Measurements from ENCODE around the gene TANK.

DNA sequence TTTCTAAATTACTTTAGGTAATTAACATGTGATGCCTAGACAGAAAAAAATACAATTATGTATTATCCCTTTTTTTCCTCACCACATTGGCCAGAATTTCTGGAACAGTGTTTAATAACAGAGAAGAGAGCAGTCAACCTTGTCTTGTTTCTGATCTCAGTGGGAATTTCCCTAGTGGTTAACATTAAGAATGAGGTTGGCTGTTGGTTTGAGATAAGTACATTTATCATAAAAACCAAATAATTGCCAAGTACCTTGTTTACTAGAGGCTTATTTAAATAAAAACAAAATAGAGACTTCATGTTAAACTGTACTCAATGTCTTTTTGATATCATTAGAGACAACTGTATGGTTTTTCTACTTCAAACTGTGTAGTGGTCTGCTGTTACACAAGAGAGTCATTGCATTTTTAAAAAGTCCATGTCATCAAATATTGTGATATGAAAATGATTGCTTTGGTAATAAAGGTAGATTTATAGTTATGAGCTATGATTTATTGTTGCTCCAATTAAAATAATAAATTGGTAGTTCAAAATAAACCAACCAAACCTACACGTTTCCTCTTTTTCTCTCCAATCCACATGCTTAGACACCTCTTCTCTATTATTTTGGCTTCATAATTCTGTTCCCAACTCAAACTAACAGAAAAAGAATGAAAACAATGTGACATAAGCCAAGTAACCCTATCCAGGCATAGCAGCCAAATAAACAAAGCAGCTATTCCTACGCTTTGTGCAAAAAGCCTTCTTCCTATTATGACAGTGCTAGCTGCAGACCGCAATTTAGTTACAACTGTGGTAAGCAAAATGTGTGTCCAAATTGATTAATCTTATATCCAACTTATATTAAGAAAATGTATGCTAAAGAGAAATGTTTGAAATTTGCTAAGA lies 20.9 kb upstream of the TANK start:
- TF ChIP-seq POLR2AphosphoS5 (IDR thresholded peaks at IDR 0.05) (no peak), POLR2A (IDR thresholded peaks at IDR 0.05) (no peak)
- TF ChIP-seq, protein P1, sequence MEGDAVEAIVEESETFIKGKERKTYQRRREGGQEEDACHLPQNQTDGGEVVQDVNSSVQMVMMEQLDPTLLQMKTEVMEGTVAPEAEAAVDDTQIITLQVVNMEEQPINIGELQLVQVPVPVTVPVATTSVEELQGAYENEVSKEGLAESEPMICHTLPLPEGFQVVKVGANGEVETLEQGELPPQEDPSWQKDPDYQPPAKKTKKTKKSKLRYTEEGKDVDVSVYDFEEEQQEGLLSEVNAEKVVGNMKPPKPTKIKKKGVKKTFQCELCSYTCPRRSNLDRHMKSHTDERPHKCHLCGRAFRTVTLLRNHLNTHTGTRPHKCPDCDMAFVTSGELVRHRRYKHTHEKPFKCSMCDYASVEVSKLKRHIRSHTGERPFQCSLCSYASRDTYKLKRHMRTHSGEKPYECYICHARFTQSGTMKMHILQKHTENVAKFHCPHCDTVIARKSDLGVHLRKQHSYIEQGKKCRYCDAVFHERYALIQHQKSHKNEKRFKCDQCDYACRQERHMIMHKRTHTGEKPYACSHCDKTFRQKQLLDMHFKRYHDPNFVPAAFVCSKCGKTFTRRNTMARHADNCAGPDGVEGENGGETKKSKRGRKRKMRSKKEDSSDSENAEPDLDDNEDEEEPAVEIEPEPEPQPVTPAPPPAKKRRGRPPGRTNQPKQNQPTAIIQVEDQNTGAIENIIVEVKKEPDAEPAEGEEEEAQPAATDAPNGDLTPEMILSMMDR (IDR thresholded peaks at IDR 0.05): no peak
